ENCODE data around the gene ARHGEF28. TPM values are rescaled to one million over a fixed set of nuclear protein-coding genes. Genes with fewer than 3 reads are reported as not detected.

The ARHGEF28 gene
- total and polyA plus RNA-seq, 2 of the 13 experiments (the other 11 are each of a cell fraction or from before 2014, with no cell fraction given), result 17.4 to 34.1 TPM

GRCh38 chr5:73626814-73627313, 868 bp downstream of the ARHGEF28 start:
- Histone ChIP-seq H4K20me1 (ENCODE audit: insufficient read depth, low read length) (peaks cover 4% of the 10 kb centered on the region), H3K9me3 (ENCODE audit: low read length) (no peaks in the 10 kb centered on the region), H3K9ac (ENCODE audit: insufficient read depth, low read depth, low read length) (peak overlapping the region; percentile 82), H3K27me3 (ENCODE audit: control insufficient read depth in 1 of 2, insufficient read depth in 2 of 2, low read length in 2 of 2) (no peaks in the 10 kb centered on the region; a peak in 1 of 5 replicates), H3K4me2 (ENCODE audit: low read depth, low read length) (peak overlapping the region; percentile 95), H3K4me1 (ENCODE audit: insufficient read depth, low read length) (peaks cover 84% of the 10 kb centered on the region), H3K4me3 (replicated peaks in 1 of 3; ENCODE audit: insufficient read depth in 1 of 3, low read depth in 2 of 3, low read length in 3 of 3) (peak overlapping the region; percentile 79 to 90 (median 80)), H2AFZ (ENCODE audit: low read length) (no peak overlapping the region), H3K79me2 (ENCODE audit: insufficient read depth, low read length) (peaks cover 54% of the 10 kb centered on the region), H3K36me3 (replicated peaks in 1 of 2; ENCODE audit: control insufficient read depth in 1 of 2, insufficient read depth in 2 of 2, low read length in 2 of 2) (no peaks in the 10 kb centered on the region), H3K27ac (ENCODE audit: extremely low read length, insufficient read depth, low read length) (peak overlapping the region; percentile 81)
- ATAC-seq (no peak; the same call in 2 of the 3 replicates), DNase-seq (ENCODE audit: low spot score) (no peak), FAIRE-seq (no peak)
- intact Hi-C loops (cut with micrococcal nuclease; ENCODE audit: unreplicated experiment), result loop anchor here (1.0 to 5.0 kb wide), 4 partner anchors 35 to 65 kb away; no protein-coding TSS in a partner anchor
- ChIA-PET CTCF (ENCODE audit: low intra/inter-chr PET ratio, low total read pairs) (no interaction called here), POLR2A (interaction anchor here (0.9 to 4.3 kb wide), 12 partner anchors 9 to 144 kb away, joined by 3 to 30 read pairs (median 5); no protein-coding TSS in a partner anchor)
- WGBS (ENCODE audit: low lambda C conversion rate), result 0% methylated on average over 12 of the region's 14 CpGs
- BruUV-seq (replicated peaks), result TSS peak; percentile 40
- in situ Hi-C loops (cut with HindIII; ENCODE audit: extremely low pct_ligation_motif_present, low pct_unique_long_range_greater_than_20kb), result no loop called here
- TF ChIP-seq HDAC6 (IDR thresholded peaks at IDR 0.05; ENCODE audit: low read depth, low read length) (no peak), ZNF782 (CRISPR knock-in tag; IDR thresholded peaks at IDR 0.05; ENCODE audit: borderline replicate concordance) (no peak), ZNF326 (CRISPR knock-in tag; IDR thresholded peaks at IDR 0.05; ENCODE audit: borderline replicate concordance) (no peak), ZFP36L1 (CRISPR knock-in tag; IDR thresholded peaks at IDR 0.05) (no peak), HNF4A (CRISPR knock-in tag; IDR thresholded peaks at IDR 0.05) (no peak), TGIF2 (CRISPR knock-in tag; IDR thresholded peaks at IDR 0.05) (no peak), GLI4 (CRISPR knock-in tag; IDR thresholded peaks at IDR 0.05; ENCODE audit: borderline replicate concordance) (no peak), BRD4 (CRISPR knock-in tag; IDR thresholded peaks at IDR 0.05) (0 out of 2 replicates have a peak, but pooled peaks have one; percentile 43), ZNF562 (CRISPR knock-in tag; IDR thresholded peaks at IDR 0.05; ENCODE audit: borderline replicate concordance) (no peak), ZNF510 (CRISPR knock-in tag; IDR thresholded peaks at IDR 0.05; ENCODE audit: low read depth) (no peak), AHDC1 (CRISPR knock-in tag; IDR thresholded peaks at IDR 0.05; ENCODE audit: borderline replicate concordance) (no peak), SP4 (CRISPR knock-in tag; IDR thresholded peaks at IDR 0.05) (peak; percentile 56; the same call in 1 of the 2 replicates), KMT2A (CRISPR knock-in tag; IDR thresholded peaks at IDR 0.05) (peak; percentile 3), ZNF788 (CRISPR knock-in tag; IDR thresholded peaks at IDR 0.05; ENCODE audit: borderline replicate concordance) (no peak), POLR2AphosphoS5 (IDR thresholded peaks at IDR 0.05; ENCODE audit: low read depth, low read length) (no peak), DR1 (CRISPR knock-in tag; IDR thresholded peaks at IDR 0.05) (0 out of 2 replicates have a peak, but pooled peaks have one; percentile 15), ZFY (CRISPR knock-in tag; IDR thresholded peaks at IDR 0.05) (0 out of 2 replicates have a peak, but pooled peaks have one; percentile 40), ELF3 (CRISPR knock-in tag; IDR thresholded peaks at IDR 0.05) (no peak)
- TF ChIP-seq, protein P1, sequence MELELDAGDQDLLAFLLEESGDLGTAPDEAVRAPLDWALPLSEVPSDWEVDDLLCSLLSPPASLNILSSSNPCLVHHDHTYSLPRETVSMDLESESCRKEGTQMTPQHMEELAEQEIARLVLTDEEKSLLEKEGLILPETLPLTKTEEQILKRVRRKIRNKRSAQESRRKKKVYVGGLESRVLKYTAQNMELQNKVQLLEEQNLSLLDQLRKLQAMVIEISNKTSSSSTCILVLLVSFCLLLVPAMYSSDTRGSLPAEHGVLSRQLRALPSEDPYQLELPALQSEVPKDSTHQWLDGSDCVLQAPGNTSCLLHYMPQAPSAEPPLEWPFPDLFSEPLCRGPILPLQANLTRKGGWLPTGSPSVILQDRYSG (CRISPR knock-in tag; IDR thresholded peaks at IDR 0.05), result no peak
